Uterus (tissue), 4 donors: ENCODE results near the gene PLK5. TPM values are rescaled to one million over a fixed set of nuclear protein-coding genes. Genes with fewer than 3 reads are reported as not detected.

Experiments
- DNase-seq, 2 donors: peaks; one replicate each; pipeline ENCODE4 v3.0.0-alpha.2; 2019 to 2020
- H3K27ac ChIP-seq, 2 donors: fragments of 200-600 bp; sonication (generic); 1 replicate in 1 of 2; 2 replicates in 1 of 2; pipeline ENCODE4 v1.5.1; 2016 to 2018
- H3K27me3 ChIP-seq, 2 donors: fragments of 200-600 bp; sonication (generic); one replicate each; pipeline ENCODE4 v1.5.1; 2018 to 2019; ENCODE audit warnings: control low read depth in 1 of 2
- H3K36me3 ChIP-seq, 2 donors: fragments of 200-600 bp; sonication (generic); one replicate each; pipeline ENCODE4 v1.5.1; 2019; ENCODE audit warnings: control low read depth in 1 of 2
- H3K4me1 ChIP-seq, 2 donors: fragments of 200-600 bp; sonication (generic); one replicate each; pipeline ENCODE4 v1.5.1; 2018 to 2019; ENCODE audit warnings: control low read depth in 1 of 2
- H3K4me3 ChIP-seq, 2 donors: fragments of 200-600 bp; sonication (generic); 1 replicate in 1 of 2; 2 replicates in 1 of 2; pipeline ENCODE4 v1.5.1; 2018 to 2019; ENCODE audit warnings: mild to moderate bottlenecking in 1 of 2
- H3K9me3 ChIP-seq, 2 donors: fragments of 200-600 bp; sonication (generic); one replicate each; pipeline ENCODE4 v1.5.1; 2019; ENCODE audit warnings: control low read depth in 1 of 2
- CTCF ChIP-seq, 4 experiments: fragments of 200-600 bp in 2 of 4; fragments of 450-650 bp in 2 of 4; sonication (generic) in 2 of 4; IDR thresholded peaks; one replicate each; pipeline ENCODE4 v1.5.1; 2016 to 2019; ENCODE audit warnings: antibody characterized with exemption in 4 of 4, mild to moderate bottlenecking in 2 of 4, moderate library complexity in 1 of 4
- POLR2A ChIP-seq, 2 donors: fragments of 450-650 bp; IDR thresholded peaks; one replicate each; pipeline ENCODE4 v1.6.1; 2016; ENCODE audit warnings: antibody characterized with exemption in 2 of 2, mild to moderate bottlenecking in 1 of 2, moderate library complexity in 1 of 2
- intact Hi-C: fragments of 100-400 bp; cut with DNase I; formaldehyde crosslinking; loops from one replicate; pipeline ENCODE4 v1.15.1; 2023; ENCODE audit warnings: low total_unique reads
- total RNA-seq, 4 donors: library from RNA; depleted of rRNA in 3 of 4; stranded (reverse); fragments of >200 nt in 3 of 4; gene quantifications; one replicate each; pipeline versions ENCODE4 v1.1.0 to v1.2.4, GENCODE V29; 2014 to 2023
- donor health status: DM: yes; HTN: yes; CAD: no.

PLK5 gene
- total RNA-seq, 4 donors from 2014 or later = 0.21 to 2.7 TPM; not detected in 2

GRCh38 chr19:1554968-1555367 is 31.1 kb downstream of the PLK5 start:
- H3K4me3 ChIP-seq = no peak overlapping the region
- H3K36me3 ChIP-seq = no peaks in the 10 kb centered on the region
- intact Hi-C loops = no loop called here
- H3K27me3 ChIP-seq = no peaks in the 10 kb centered on the region
- H3K27ac ChIP-seq = no peak overlapping the region
- TF ChIP-seq CTCF (IDR thresholded peaks at IDR 0.05) (no peak), POLR2A (IDR thresholded peaks at IDR 0.05) (no peak)
- no peaks in the 10 kb centered on the region for H3K9me3 ChIP-seq
- no peaks in the 10 kb centered on the region for H3K4me1 ChIP-seq
- DNase-seq = no peak

- Histone ChIP-seq H3K4me1 (no peaks in the 10 kb centered on the region), H3K27ac (no peak overlapping the region), H3K36me3 (no peaks in the 10 kb centered on the region), H3K4me3 (no peak overlapping the region), H3K9me3 (no peaks in the 10 kb centered on the region), H3K27me3 (no peaks in the 10 kb centered on the region)
- DNase-seq = no peak
- intact Hi-C loops = no loop called here
- TF ChIP-seq POLR2A (IDR thresholded peaks at IDR 0.05) = no peak
- TF ChIP-seq CTCF (IDR thresholded peaks at IDR 0.05) = no peak
These were observed 31.9 kb downstream of the PLK5 start for GRCh38 chr19:1555487-1556389.

- Histone ChIP-seq H3K4me1 (no peaks in the 10 kb centered on the region), H3K4me3 (no peak overlapping the region), H3K9me3 (no peaks in the 10 kb centered on the region), H3K27ac (no peak overlapping the region), H3K36me3 (no peaks in the 10 kb centered on the region), H3K27me3 (no peaks in the 10 kb centered on the region)
- no peak for DNase-seq
- intact Hi-C loops = no loop called here
- TF ChIP-seq CTCF (IDR thresholded peaks at IDR 0.05) (no peak), POLR2A (IDR thresholded peaks at IDR 0.05) (no peak)
These were observed 32.7 kb downstream of the PLK5 start for GRCh38 chr19:1556390-1557070.

GRCh38 chr19:1558552-1558951 is 34.7 kb downstream of the PLK5 start:
- Histone ChIP-seq H3K4me3 (no peak overlapping the region), H3K27ac (no peak overlapping the region), H3K9me3 (no peaks in the 10 kb centered on the region), H3K36me3 (no peaks in the 10 kb centered on the region), H3K27me3 (no peaks in the 10 kb centered on the region), H3K4me1 (no peaks in the 10 kb centered on the region)
- intact Hi-C loops = no loop called here
- DNase-seq = no peak
- TF ChIP-seq CTCF (IDR thresholded peaks at IDR 0.05) (no peak), POLR2A (IDR thresholded peaks at IDR 0.05) (no peak)

GRCh38 chr19:1560286-1560882 is 36.5 kb downstream of the PLK5 start:
- TF ChIP-seq CTCF (IDR thresholded peaks at IDR 0.05) (no peak), POLR2A (IDR thresholded peaks at IDR 0.05) (no peak)
- H3K4me3 ChIP-seq = no peak overlapping the region
- H3K27me3 ChIP-seq = no peaks in the 10 kb centered on the region
- intact Hi-C loops = no loop called here
- no peak overlapping the region for H3K27ac ChIP-seq
- peaks cover 0 to under 1% of the 10 kb centered on the region in 2 donors for H3K4me1 ChIP-seq
- H3K9me3 ChIP-seq = no peaks in the 10 kb centered on the region
- no peaks in the 10 kb centered on the region for H3K36me3 ChIP-seq
- no peak for DNase-seq
